Left ventricle myocardium superior (tissue), 1 donor: Measurements from ENCODE around the gene POLR1B. TPM values are rescaled to one million over a fixed set of nuclear protein-coding genes. Genes with fewer than 3 reads are reported as not detected.
A peak's percentile ranks its signal among the peaks of the same experiment; 100 is the strongest.

Experiments
- ATAC-seq: fragments of 200-7000 bp; cut with Tn5 transposase; one replicate; pipeline ENCODE4 v1.9.1; 2020; ENCODE audit warnings: mild to moderate bottlenecking, moderate library complexity
- DNase-seq: peaks from one replicate; pipeline ENCODE4 v3.0.0-alpha.2; 2020
- intact Hi-C: fragments of 100-400 bp; cut with micrococcal nuclease; formaldehyde crosslinking; loops from one replicate; pipeline ENCODE4 v1.11.0; 2022
- total RNA-seq: library from RNA; stranded (reverse); fragmentation: NEBNext Ultra II Directional; extraction: Animal tissue kit (Norgen Biotek cat#: 25700); gene quantifications from one replicate; pipeline ENCODE4 v1.2.1, GENCODE V29; 2021
- donor health status: DM: no; HTN: yes; CAD: no; lungs with severe emphysema.

The POLR1B gene
- total RNA-seq, 1 donor from 2014 or later = 12.2 TPM

- no peak for ATAC-seq
- DNase-seq = peak; percentile 35
- intact Hi-C loops = loop anchor here (10.0 kb wide), 1 partner anchor 61 kb away; no protein-coding TSS in a partner anchor
Measured at GRCh38 chr2:112623913-112624777, 81.9 kb downstream of the POLR1B start.

GRCh38 chr2:112625474-112626114 is 83.3 kb downstream of the POLR1B start:
- intact Hi-C loops = loop anchor here (2.0 to 10.0 kb wide), 2 partner anchors 59 to 101 kb away; no protein-coding TSS in a partner anchor
- no peak for DNase-seq
- ATAC-seq = no peak

GRCh38 chr2:112626604-112627059 is 84.4 kb downstream of the POLR1B start:
- DNase-seq (peak; percentile 77), ATAC-seq (peak; percentile 81)
- intact Hi-C loops = loop anchor here (2.0 to 10.0 kb wide), 2 partner anchors 58 to 100 kb away; no protein-coding TSS in a partner anchor

Other genes starting within 250 kb of the POLR1B start
- gene RGPD8, start 108.8 kb upstream of the POLR1B start, total RNA-seq = 7.8 TPM
- 44.3 TPM for gene TTL, start 60.3 kb upstream of the POLR1B start, total RNA-seq
- gene CHCHD5, start 42.1 kb downstream of the POLR1B start, total RNA-seq = 24.8 TPM
- gene SLC20A1, start 103.5 kb downstream of the POLR1B start, total RNA-seq = 10.8 TPM
- gene NT5DC4, start 178.6 kb downstream of the POLR1B start, total RNA-seq = not detected
- 0.10 TPM for gene CKAP2L, start 222.1 kb downstream of the POLR1B start, total RNA-seq
- not detected for gene IL1A, start 242.0 kb downstream of the POLR1B start, total RNA-seq